NB4 (cell line): ENCODE data around the gene EHD1.

ENCODE experiments used
- DNase-seq: peaks from one replicate; pipeline ENCODE4 v3.0.0; 2010; ENCODE audit warnings: low read depth
- H3K4me3 ChIP-seq: one replicate; pipeline ENCODE4 v1.5.1; 2011; ENCODE audit warnings: mild to moderate bottlenecking, low read depth, low read length, moderate library complexity
- MYC ChIP-seq: IDR thresholded peaks from 2 replicates; pipeline ENCODE4 v1.6.1; 2011; ENCODE audit warnings: low read depth, low read length
- POLR2A ChIP-seq: IDR thresholded peaks from 2 replicates; pipeline ENCODE4 v1.6.1; 2011; ENCODE audit warnings: mild to moderate bottlenecking; ENCODE audit not compliant: insufficient read length; ENCODE audit errors: extremely low read depth
- TF ChIP-seq, protein P1 (sequence below): IDR thresholded peaks from 2 replicates; pipeline ENCODE4 v1.6.1; 2011; ENCODE audit warnings: low read depth, low read length
- TF ChIP-seq, protein P2 (sequence below): IDR thresholded peaks from one replicate; pipeline ENCODE4 v1.5.1; 2012; ENCODE audit warnings: low read depth, low read length

The EHD1 gene

DNA sequence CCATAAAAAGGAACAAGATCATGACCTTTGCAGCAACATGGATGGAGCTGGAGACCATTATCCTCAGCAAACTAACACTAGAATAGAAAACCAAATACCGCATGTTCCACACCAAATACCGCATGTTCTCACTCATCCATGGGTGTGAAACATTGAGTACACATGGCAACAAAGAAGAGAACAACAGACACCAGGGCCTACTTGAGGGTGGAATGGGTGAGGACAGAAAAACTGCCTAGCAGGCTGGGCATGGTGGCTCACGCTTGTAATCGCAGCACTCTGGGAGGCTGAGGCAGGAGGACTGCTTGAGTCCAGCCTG, 12.3 kb downstream of the EHD1 start:
- no peak overlapping the region for H3K4me3 ChIP-seq
- no peak for DNase-seq
- TF ChIP-seq, protein P1, sequence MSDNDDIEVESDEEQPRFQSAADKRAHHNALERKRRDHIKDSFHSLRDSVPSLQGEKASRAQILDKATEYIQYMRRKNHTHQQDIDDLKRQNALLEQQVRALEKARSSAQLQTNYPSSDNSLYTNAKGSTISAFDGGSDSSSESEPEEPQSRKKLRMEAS, result no peak
- no peak for TF ChIP-seq MYC
- TF ChIP-seq, protein P2, sequence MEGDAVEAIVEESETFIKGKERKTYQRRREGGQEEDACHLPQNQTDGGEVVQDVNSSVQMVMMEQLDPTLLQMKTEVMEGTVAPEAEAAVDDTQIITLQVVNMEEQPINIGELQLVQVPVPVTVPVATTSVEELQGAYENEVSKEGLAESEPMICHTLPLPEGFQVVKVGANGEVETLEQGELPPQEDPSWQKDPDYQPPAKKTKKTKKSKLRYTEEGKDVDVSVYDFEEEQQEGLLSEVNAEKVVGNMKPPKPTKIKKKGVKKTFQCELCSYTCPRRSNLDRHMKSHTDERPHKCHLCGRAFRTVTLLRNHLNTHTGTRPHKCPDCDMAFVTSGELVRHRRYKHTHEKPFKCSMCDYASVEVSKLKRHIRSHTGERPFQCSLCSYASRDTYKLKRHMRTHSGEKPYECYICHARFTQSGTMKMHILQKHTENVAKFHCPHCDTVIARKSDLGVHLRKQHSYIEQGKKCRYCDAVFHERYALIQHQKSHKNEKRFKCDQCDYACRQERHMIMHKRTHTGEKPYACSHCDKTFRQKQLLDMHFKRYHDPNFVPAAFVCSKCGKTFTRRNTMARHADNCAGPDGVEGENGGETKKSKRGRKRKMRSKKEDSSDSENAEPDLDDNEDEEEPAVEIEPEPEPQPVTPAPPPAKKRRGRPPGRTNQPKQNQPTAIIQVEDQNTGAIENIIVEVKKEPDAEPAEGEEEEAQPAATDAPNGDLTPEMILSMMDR, result no peak
- TF ChIP-seq POLR2A, result no peak

DNA sequence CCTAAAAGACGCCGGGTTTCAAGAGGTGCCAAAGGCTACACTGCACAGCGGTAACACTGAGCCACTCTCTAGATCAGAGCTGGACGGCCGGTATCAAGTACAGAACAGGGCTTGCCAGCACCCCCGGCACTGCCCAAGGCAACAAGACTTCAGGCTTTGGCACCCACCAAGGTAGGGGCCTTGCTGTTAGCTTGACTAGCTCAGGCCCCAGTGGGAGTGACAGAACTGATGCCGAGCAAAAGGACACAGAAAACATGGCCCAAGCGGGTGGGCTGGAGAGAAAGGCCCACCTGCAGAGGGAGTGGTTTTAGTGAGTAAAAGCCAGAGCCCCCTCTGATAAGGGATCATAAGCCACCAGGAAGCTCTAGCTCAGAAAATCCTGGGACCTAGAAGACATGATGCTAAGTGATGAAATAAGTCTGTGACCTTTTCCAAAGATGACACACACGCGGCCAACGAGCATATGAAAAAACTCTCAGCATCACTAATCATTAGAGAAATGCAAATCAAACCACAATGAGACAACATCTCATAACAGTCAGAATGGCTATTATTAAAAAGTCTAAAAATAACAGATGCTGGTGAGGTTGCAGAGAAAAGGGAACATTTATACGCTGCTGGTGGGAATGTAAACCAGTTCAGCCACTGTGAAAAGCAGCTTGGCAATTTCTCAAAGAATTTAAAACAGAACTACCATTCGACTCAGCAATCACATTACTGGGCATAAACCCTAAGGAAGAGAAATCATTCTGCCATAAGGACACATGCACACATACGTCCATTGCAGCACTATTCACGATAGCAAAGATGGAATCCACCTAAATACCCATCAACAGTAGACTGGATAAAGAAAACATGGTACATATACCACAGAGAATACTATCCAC, 12.9 kb downstream of the EHD1 start:
- TF ChIP-seq POLR2A (no peak), MYC (no peak)
- TF ChIP-seq, protein P2, result no peak
- TF ChIP-seq, protein P1, result no peak
- no peak for DNase-seq
- no peak overlapping the region for H3K4me3 ChIP-seq

DNA sequence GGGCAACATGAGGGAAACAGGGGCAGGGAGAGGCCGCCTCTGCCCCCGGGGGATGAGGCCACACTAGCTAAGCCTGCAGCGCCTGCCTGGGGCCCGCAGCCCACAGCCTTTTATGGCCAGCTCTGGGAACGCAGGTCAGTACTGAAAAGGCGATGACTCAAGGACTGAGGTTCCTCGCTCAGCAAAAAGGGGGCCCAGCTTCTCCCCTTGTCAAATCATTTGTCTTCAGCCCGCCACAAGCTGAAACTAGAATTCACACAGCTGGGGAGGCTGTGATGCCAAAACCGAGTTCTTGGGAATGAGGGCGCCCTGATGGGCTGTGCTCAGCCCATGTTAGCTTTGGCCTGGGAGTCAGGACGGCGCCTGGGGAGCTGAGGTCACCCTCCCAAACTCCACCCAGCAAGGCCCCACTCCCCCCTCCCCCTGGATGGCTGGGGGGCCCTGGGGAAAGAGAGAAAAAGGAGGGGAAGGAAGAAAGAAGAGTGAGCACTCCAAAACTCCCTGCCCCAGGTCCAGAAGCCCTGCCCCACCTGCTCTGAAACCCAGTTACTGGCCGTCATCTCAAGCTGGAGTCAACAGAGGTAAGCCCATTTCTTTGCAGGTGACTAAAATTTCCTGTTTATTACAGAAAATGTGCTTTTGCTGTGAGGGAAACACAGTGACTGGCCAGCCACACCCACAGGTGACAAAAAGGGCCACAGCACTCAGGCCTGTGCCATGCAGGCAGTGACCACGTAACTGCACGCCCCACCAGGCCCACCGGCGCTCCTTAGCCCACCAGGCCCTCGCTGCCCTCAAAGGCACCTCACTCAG, 13.7 kb downstream of the EHD1 start:
- no peak overlapping the region for H3K4me3 ChIP-seq
- TF ChIP-seq, protein P1, result peak; percentile 28; the same call in 1 of the 2 replicates
- TF ChIP-seq, protein P2, result no peak
- TF ChIP-seq POLR2A (no peak), MYC (peak; percentile 54; the same call in 1 of the 2 replicates)
- peak; percentile 93 for DNase-seq

DNA sequence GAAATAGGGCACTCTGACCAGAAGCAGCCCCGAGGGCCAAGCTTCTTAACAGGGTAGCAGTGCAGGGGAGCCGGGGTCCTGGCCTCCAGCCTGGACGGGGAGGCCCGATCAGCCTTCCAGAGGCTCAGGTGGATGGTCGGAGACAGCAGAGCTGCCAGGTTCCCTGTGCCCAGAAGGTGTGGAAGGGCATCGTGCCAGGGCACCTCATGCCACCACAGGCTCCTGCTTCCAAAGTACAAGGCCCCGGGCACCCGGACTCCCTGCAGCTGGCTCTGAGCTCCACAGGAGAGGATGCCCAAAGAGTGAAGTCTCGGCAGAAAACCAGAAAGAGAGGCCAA, 14.3 kb downstream of the EHD1 start:
- TF ChIP-seq, protein P1, result no peak
- TF ChIP-seq POLR2A (no peak), MYC (no peak)
- TF ChIP-seq, protein P2, result no peak
- no peak for DNase-seq
- H3K4me3 ChIP-seq, result no peak overlapping the region

DNA sequence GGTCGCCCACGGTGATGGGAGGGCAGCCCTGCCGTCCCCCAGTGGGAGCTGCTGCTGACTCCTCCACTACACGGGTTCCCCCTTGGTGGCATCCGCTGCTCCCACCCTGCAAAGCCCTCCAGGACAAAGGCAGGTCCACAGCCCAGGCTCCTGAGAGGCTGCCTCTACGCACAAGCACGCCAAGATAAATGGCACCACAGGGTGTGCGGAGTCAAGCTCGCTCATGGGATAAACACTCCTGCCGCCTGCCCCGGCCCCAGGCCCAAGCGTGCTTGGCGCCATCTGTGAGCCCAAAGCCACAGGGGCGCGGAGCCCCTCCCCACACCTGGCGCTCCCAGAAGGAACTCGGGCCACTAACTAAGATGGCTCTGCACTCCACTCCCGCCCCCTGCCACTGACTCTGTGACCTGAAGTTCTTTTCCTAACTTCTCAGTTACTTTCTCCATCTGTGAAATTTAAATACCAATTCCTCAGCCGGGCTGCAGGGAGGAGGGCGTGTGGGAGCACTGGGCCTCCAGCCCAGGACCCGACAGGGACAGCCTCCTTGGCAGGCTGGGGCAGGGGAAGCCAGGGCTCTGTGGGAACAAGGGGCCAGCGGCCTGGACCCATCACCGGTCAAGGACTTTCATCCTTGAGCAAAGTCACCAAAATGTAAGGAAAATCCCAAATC, 14.9 kb downstream of the EHD1 start:
- TF ChIP-seq POLR2A, result no peak
- TF ChIP-seq MYC, result no peak
- TF ChIP-seq, protein P2, result no peak
- TF ChIP-seq, protein P1, result no peak
- no peak overlapping the region for H3K4me3 ChIP-seq
- no peak for DNase-seq
